Measurements from ENCODE around the gene TMEM187.

The TMEM187 gene

GRCh38 chrX:153935326-153935851 lies 37.2 kb upstream of the TMEM187 start:
- H3K4me3 ChIP-seq (ENCODE audit: low read depth, low read length), result peak overlapping the region; percentile 55
- TF ChIP-seq CTCF (IDR thresholded peaks at IDR 0.05; ENCODE audit: borderline replicate concordance, insufficient read depth, low read depth, low read length), result no peak

- no peak overlapping the region for H3K4me3 ChIP-seq (ENCODE audit: low read depth, low read length)
- no peak for TF ChIP-seq CTCF (IDR thresholded peaks at IDR 0.05; ENCODE audit: borderline replicate concordance, insufficient read depth, low read depth, low read length)
These were observed 35.5 kb upstream of the TMEM187 start for GRCh38 chrX:153937056-153937455.

- no peak for TF ChIP-seq CTCF (IDR thresholded peaks at IDR 0.05; ENCODE audit: borderline replicate concordance, insufficient read depth, low read depth, low read length)
- no peak overlapping the region for H3K4me3 ChIP-seq (ENCODE audit: low read depth, low read length)
These were observed 34.2 kb upstream of the TMEM187 start for GRCh38 chrX:153938226-153938786.

- no peak overlapping the region for H3K4me3 ChIP-seq (ENCODE audit: low read depth, low read length)
- TF ChIP-seq CTCF (IDR thresholded peaks at IDR 0.05; ENCODE audit: borderline replicate concordance, insufficient read depth, low read depth, low read length), result no peak
These were observed 33.0 kb upstream of the TMEM187 start for GRCh38 chrX:153939573-153939972.

- H3K4me3 ChIP-seq (ENCODE audit: low read depth, low read length), result no peak overlapping the region
- no peak for TF ChIP-seq CTCF (IDR thresholded peaks at IDR 0.05; ENCODE audit: borderline replicate concordance, insufficient read depth, low read depth, low read length)
These were observed 31.0 kb upstream of the TMEM187 start for GRCh38 chrX:153941336-153942252.

- peak within 1 kb of the TSS; percentile 27 for H3K4me3 ChIP-seq (ENCODE audit: low read depth, low read length)
- TF ChIP-seq CTCF (IDR thresholded peaks at IDR 0.05; ENCODE audit: borderline replicate concordance, insufficient read depth, low read depth, low read length), result no peak
These were observed 28.3 kb upstream of the TMEM187 start, which contains the start of gene RENBP for GRCh38 chrX:153944140-153944799. Gene RENBP (minus strand): TSS chrX:153944643. CDS start chrX:153944610, 33 bp downstream.

Data from GM12875 (cell line).